Measurements from ENCODE around the gene LGI4. TPM values are rescaled to one million over a fixed set of nuclear protein-coding genes. Genes with fewer than 3 reads are reported as not detected.
A peak's percentile ranks its signal among the peaks of the same experiment; 100 is the strongest.

LGI4 gene
- polyA plus RNA-seq, 4 donors: 0.45 to 14.5 (median 4.1) TPM

DNA sequence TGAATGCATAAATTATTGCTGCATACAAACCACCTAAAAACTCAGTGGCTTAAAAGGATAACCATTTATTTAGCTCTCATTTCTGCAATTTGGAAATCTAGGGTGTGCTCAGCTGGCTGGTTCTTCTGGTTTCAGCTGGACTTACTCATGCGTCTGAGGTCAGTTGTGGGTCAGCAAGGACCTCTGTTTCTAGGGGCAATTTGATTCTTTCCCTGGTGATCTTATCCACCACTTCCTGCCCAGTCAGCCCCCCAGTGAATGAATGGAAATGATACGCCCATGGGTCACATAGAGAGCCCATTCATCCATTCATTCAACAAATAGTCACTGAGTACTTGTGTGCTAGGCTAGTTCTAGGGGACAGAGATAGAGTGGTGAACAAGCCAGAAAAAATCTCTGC lies 29.6 kb upstream of the LGI4 start:
- Histone ChIP-seq H3K4me3 (ENCODE audit: low read depth in 1 of 3, low read length in 3 of 3) (no peak overlapping the region), H3K27ac (ENCODE audit: low read depth in 1 of 3, low read length in 2 of 3) (no peak overlapping the region), H3K4me1 (ENCODE audit: control insufficient read depth in 3 of 3, insufficient read depth in 2 of 3, low read depth in 1 of 3, low read length in 2 of 3) (no peaks in the 10 kb centered on the region), H3K36me3 (ENCODE audit: control insufficient read depth in 3 of 3, insufficient read depth in 2 of 3, low read depth in 1 of 3, low read length in 3 of 3) (peaks cover 2 to 29% (median 8%) of the 10 kb centered on the region in 3 donors), H3K27me3 (ENCODE audit: control insufficient read depth in 3 of 3, insufficient read depth in 3 of 3, low read length in 3 of 3) (no peaks in the 10 kb centered on the region), H3K9me3 (ENCODE audit: control insufficient read depth in 2 of 2, insufficient read depth in 1 of 2, low read depth in 1 of 2, low read length in 1 of 2) (peaks cover 0 to 38% of the 10 kb centered on the region in 2 donors)
- 59 to 97% (median 95%) methylated on average over 2 of the region's 2 CpGs for WGBS, 3 donors
- DNase-seq (no peak), FAIRE-seq (no peak)

DNA sequence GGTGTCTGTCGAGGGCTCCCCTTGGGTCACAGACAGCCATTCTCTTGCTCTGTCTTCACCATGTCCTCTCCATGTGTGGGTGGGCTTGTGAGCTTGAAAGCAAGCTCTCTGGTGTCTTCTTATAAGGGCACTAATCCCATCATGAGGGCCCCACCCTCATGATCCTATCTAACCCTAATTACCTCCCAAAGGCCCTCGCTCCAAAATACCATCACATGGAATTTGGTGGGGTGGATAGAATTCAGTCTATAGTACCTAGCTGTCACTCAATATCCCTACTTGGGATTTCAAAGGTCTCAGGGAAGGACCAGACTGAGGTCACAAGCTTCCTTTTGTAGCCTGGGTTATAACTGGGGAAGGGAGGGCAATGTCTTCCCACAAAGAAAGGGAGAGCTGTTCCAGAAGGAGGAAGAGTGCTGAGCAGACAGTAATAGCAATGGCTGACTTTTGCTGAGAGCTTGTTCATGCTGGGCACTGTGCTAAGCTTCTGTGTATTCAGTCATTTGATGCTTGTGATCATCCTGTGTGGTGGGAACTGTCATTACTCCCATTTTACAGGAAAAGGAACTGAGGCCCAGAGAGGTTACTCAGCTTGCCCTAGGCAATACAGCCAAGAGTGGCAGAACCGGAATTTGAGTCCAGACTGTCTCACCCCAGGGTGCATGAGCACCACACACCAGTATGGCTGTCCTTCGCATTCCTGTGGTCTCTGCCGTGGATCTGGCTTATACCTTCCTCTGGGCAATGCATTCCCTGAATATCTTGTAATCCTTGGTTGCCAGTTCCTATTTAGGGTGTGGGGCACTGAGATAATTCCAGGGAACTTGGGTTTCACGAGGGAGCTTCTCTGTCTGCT lies 27.8 kb upstream of the LGI4 start:
- FAIRE-seq: no peak
- no peak overlapping the region for H3K27ac ChIP-seq (ENCODE audit: low read depth in 1 of 3, low read length in 2 of 3)
- peaks cover 0 to 38% of the 10 kb centered on the region in 2 donors for H3K9me3 ChIP-seq (ENCODE audit: control insufficient read depth in 2 of 2, insufficient read depth in 1 of 2, low read depth in 1 of 2, low read length in 1 of 2)

DNA sequence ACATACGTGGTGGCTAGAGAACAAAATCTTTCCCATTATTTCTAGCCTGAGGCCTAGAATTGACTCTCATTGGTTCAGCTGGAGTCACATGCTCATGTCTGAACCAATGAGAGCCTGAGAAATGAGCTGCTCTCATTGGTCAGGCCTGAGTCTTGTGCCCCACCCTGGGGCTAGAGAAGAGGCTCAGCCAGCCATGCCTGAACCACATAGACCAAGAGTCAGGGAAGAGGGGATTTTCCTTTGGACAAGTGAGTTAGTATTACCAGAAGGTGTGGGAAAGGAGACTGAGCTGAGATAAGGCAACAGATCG lies 26.5 kb upstream of the LGI4 start:
- Histone ChIP-seq H3K4me1 (ENCODE audit: control insufficient read depth in 3 of 3, insufficient read depth in 2 of 3, low read depth in 1 of 3, low read length in 2 of 3) (no peaks in the 10 kb centered on the region), H3K36me3 (ENCODE audit: control insufficient read depth in 3 of 3, insufficient read depth in 2 of 3, low read depth in 1 of 3, low read length in 3 of 3) (peaks cover 2 to 27% (median 10%) of the 10 kb centered on the region in 3 donors), H3K27ac (ENCODE audit: low read depth in 1 of 3, low read length in 2 of 3) (no peak overlapping the region), H3K27me3 (ENCODE audit: control insufficient read depth in 3 of 3, insufficient read depth in 3 of 3, low read length in 3 of 3) (no peaks in the 10 kb centered on the region), H3K9me3 (ENCODE audit: control insufficient read depth in 2 of 2, insufficient read depth in 1 of 2, low read depth in 1 of 2, low read length in 1 of 2) (peaks cover 0 to 33% of the 10 kb centered on the region in 2 donors), H3K4me3 (ENCODE audit: low read depth in 1 of 3, low read length in 3 of 3) (no peak overlapping the region)
- FAIRE-seq (no peak), DNase-seq (no peak)
- 90 to 94% (median 93%) methylated on average over 2 of the region's 2 CpGs for WGBS, 3 donors

More for the DNA sequence above, 27.8 kb upstream of the LGI4 start:
- no peak for DNase-seq
- no peaks in the 10 kb centered on the region for H3K4me1 ChIP-seq (ENCODE audit: control insufficient read depth in 3 of 3, insufficient read depth in 2 of 3, low read depth in 1 of 3, low read length in 2 of 3)
- no peaks in the 10 kb centered on the region for H3K27me3 ChIP-seq (ENCODE audit: control insufficient read depth in 3 of 3, insufficient read depth in 3 of 3, low read length in 3 of 3)
- WGBS, 3 donors: 82 to 93% (median 89%) methylated on average over 6 of the region's 6 CpGs
- H3K36me3 ChIP-seq (ENCODE audit: control insufficient read depth in 3 of 3, insufficient read depth in 2 of 3, low read depth in 1 of 3, low read length in 3 of 3): peaks cover 2 to 31% (median 8%) of the 10 kb centered on the region in 3 donors
- no peak overlapping the region for H3K4me3 ChIP-seq (ENCODE audit: low read depth in 1 of 3, low read length in 3 of 3)

GRCh38 chr19:35160629-35161433 lies 26.0 kb upstream of the LGI4 start:
- H3K9me3 ChIP-seq (ENCODE audit: control insufficient read depth in 2 of 2, insufficient read depth in 1 of 2, low read depth in 1 of 2, low read length in 1 of 2): peaks cover 0 to 27% of the 10 kb centered on the region in 2 donors
- H3K4me3 ChIP-seq (ENCODE audit: low read depth in 1 of 3, low read length in 3 of 3): no peak overlapping the region
- peaks cover 1 to 22% (median 4%) of the 10 kb centered on the region in 3 donors for H3K36me3 ChIP-seq (ENCODE audit: control insufficient read depth in 3 of 3, insufficient read depth in 2 of 3, low read depth in 1 of 3, low read length in 3 of 3)
- WGBS, 3 donors: 82 to 89% (median 86%) methylated on average over 9 of the region's 9 CpGs
- no peak overlapping the region for H3K27ac ChIP-seq (ENCODE audit: low read depth in 1 of 3, low read length in 2 of 3)
- FAIRE-seq (no peak), DNase-seq (no peak)
- no peaks in the 10 kb centered on the region for H3K4me1 ChIP-seq (ENCODE audit: control insufficient read depth in 3 of 3, insufficient read depth in 2 of 3, low read depth in 1 of 3, low read length in 2 of 3)
- peaks cover 0 to 3% (median 0%) of the 10 kb centered on the region in 3 donors for H3K27me3 ChIP-seq (ENCODE audit: control insufficient read depth in 3 of 3, insufficient read depth in 3 of 3, low read length in 3 of 3)

DNA sequence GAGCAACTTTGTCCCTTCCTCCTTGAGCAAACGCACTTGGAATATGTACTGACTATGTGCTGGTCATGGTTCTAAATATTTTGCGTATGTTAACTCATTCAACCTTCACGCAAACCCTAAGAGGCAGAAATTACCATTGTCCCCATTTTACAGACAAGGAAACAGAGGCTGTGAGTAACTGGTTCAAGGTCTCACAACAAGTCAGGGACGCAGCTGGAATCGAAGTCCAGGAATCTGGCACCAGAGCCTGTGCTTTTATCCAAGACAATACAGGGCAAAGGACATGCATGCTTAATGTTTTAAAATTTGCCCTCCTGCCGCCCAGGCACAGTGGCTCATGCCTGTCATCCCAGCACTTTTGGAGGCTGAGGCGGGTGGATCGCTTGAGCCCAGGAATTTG lies 24.7 kb upstream of the LGI4 start:
- DNase-seq (no peak), FAIRE-seq (no peak)
- WGBS, 3 donors: 52 to 79% (median 64%) methylated on average over 8 of the region's 8 CpGs
- H3K27me3 ChIP-seq (ENCODE audit: control insufficient read depth in 3 of 3, insufficient read depth in 3 of 3, low read length in 3 of 3): peaks cover 0 to 4% (median 0%) of the 10 kb centered on the region in 3 donors
- no peaks in the 10 kb centered on the region for H3K4me1 ChIP-seq (ENCODE audit: control insufficient read depth in 3 of 3, insufficient read depth in 2 of 3, low read depth in 1 of 3, low read length in 2 of 3)
- peaks cover 0 to 17% of the 10 kb centered on the region in 2 donors for H3K9me3 ChIP-seq (ENCODE audit: control insufficient read depth in 2 of 2, insufficient read depth in 1 of 2, low read depth in 1 of 2, low read length in 1 of 2)
- peaks cover 0 to 20% (median 2%) of the 10 kb centered on the region in 3 donors for H3K36me3 ChIP-seq (ENCODE audit: control insufficient read depth in 3 of 3, insufficient read depth in 2 of 3, low read depth in 1 of 3, low read length in 3 of 3)
- H3K27ac ChIP-seq (ENCODE audit: low read depth in 1 of 3, low read length in 2 of 3): no peak overlapping the region
- no peak overlapping the region for H3K4me3 ChIP-seq (ENCODE audit: low read depth in 1 of 3, low read length in 3 of 3)

DNA sequence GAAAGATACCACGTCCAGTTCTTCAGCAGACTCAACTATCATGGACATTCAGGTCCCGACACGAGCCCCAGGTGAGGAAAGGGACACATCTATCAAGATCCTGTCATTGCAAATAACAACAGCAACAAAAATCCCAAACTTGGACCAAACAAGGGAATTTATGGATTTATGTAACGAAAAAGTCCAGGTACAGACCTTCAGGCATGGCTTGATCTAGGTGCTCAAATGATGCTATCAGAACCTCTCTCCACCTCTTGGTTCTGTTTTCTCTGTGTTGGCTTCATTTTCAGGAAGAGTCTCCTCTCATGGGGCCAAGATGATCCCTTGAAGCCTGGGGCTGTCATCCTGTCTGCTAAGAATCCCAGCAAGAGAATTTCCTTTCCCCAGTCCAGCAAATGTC lies 22.6 kb upstream of the LGI4 start:
- FAIRE-seq: no peak
- Histone ChIP-seq H3K27ac (ENCODE audit: low read depth in 1 of 3, low read length in 2 of 3) (no peak overlapping the region), H3K9me3 (ENCODE audit: control insufficient read depth in 2 of 2, insufficient read depth in 1 of 2, low read depth in 1 of 2, low read length in 1 of 2) (peaks cover 0 to 3% of the 10 kb centered on the region in 2 donors), H3K4me3 (ENCODE audit: low read depth in 1 of 3, low read length in 3 of 3) (no peak overlapping the region), H3K36me3 (ENCODE audit: control insufficient read depth in 3 of 3, insufficient read depth in 2 of 3, low read depth in 1 of 3, low read length in 3 of 3) (peaks cover 0 to 11% (median 2%) of the 10 kb centered on the region in 3 donors), H3K4me1 (ENCODE audit: control insufficient read depth in 3 of 3, insufficient read depth in 2 of 3, low read depth in 1 of 3, low read length in 2 of 3) (peaks cover 0 to 10% (median 7%) of the 10 kb centered on the region in 3 donors), H3K27me3 (ENCODE audit: control insufficient read depth in 3 of 3, insufficient read depth in 3 of 3, low read length in 3 of 3) (peaks cover 0 to 18% (median 0%) of the 10 kb centered on the region in 3 donors)
- DNase-seq: no peak
- 88 to 94% (median 90%) methylated on average over 4 of the region's 4 CpGs for WGBS, 3 donors

DNA sequence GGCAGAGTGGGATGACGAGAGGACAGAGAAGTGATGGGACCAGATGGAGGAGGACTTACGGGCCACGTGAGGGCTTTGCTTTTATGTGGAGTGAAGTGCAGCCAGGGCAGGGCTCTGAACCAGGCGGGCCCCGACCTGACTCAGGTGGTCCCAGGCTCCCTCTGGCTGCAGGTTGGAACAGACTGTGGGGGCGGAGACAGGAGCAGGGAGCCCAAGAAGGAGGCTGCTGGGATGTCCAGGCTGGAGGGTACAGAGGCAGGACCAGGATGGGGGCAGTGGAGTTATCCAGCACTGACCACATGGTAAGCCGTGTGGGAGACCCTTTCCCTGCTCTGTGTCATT lies 21.8 kb upstream of the LGI4 start:
- FAIRE-seq: no peak
- peaks cover 0 to 7% (median 2%) of the 10 kb centered on the region in 3 donors for H3K36me3 ChIP-seq (ENCODE audit: control insufficient read depth in 3 of 3, insufficient read depth in 2 of 3, low read depth in 1 of 3, low read length in 3 of 3)
- WGBS, 3 donors: 71 to 87% (median 77%) methylated on average over 5 to 7 of the region's 7 CpGs

GRCh38 chr19:35155981-35156672 lies 21.3 kb upstream of the LGI4 start:
- no peak for FAIRE-seq
- Histone ChIP-seq H3K27ac (ENCODE audit: low read depth in 1 of 3, low read length in 2 of 3) (no peak overlapping the region), H3K36me3 (ENCODE audit: control insufficient read depth in 3 of 3, insufficient read depth in 2 of 3, low read depth in 1 of 3, low read length in 3 of 3) (peaks cover 0 to 7% (median 2%) of the 10 kb centered on the region in 3 donors), H3K9me3 (ENCODE audit: control insufficient read depth in 2 of 2, insufficient read depth in 1 of 2, low read depth in 1 of 2, low read length in 1 of 2) (no peaks in the 10 kb centered on the region), H3K4me1 (ENCODE audit: control insufficient read depth in 3 of 3, insufficient read depth in 2 of 3, low read depth in 1 of 3, low read length in 2 of 3) (peaks cover 0 to 10% (median 7%) of the 10 kb centered on the region in 3 donors), H3K4me3 (ENCODE audit: low read depth in 1 of 3, low read length in 3 of 3) (peak overlapping the region in 1 of 3 donors; percentile 69), H3K27me3 (ENCODE audit: control insufficient read depth in 3 of 3, insufficient read depth in 3 of 3, low read length in 3 of 3) (peaks cover 0 to 18% (median 0%) of the 10 kb centered on the region in 3 donors)
- DNase-seq: no peak
- WGBS, 3 donors: 84 to 89% (median 86%) methylated on average over 6 of the region's 6 CpGs

More for the DNA sequence above, 21.8 kb upstream of the LGI4 start:
- H3K27me3 ChIP-seq (ENCODE audit: control insufficient read depth in 3 of 3, insufficient read depth in 3 of 3, low read length in 3 of 3): peaks cover 0 to 18% (median 0%) of the 10 kb centered on the region in 3 donors
- no peak for DNase-seq
- peaks cover 0 to 10% (median 7%) of the 10 kb centered on the region in 3 donors for H3K4me1 ChIP-seq (ENCODE audit: control insufficient read depth in 3 of 3, insufficient read depth in 2 of 3, low read depth in 1 of 3, low read length in 2 of 3)
- no peak overlapping the region for H3K4me3 ChIP-seq (ENCODE audit: low read depth in 1 of 3, low read length in 3 of 3)
- H3K27ac ChIP-seq (ENCODE audit: low read depth in 1 of 3, low read length in 2 of 3): no peak overlapping the region
- H3K9me3 ChIP-seq (ENCODE audit: control insufficient read depth in 2 of 2, insufficient read depth in 1 of 2, low read depth in 1 of 2, low read length in 1 of 2): no peaks in the 10 kb centered on the region
